HepG2 (cell line): ENCODE data around the gene GNAI2. TPM values are rescaled to one million over a fixed set of nuclear protein-coding genes. Genes with fewer than 3 reads are reported as not detected.

ENCODE experiments used
- FOXA3 ChIP-seq: IDR thresholded peaks from 2 replicates; pipeline ENCODE4 v1.6.1; 2016; ENCODE audit warnings: missing genetic modification reagents, missing compliant biosample characterization
- HMG20A ChIP-seq: IDR thresholded peaks from 2 replicates; pipeline ENCODE4 v1.6.1; 2016; ENCODE audit warnings: borderline replicate concordance
- MXD4 ChIP-seq: IDR thresholded peaks from 2 replicates; pipeline ENCODE4 v1.6.1; 2016; ENCODE audit warnings: mild to moderate bottlenecking, missing biosample characterization, missing genetic modification reagents
- RAD51 ChIP-seq: fragments of 450-650 bp; IDR thresholded peaks from 2 replicates; pipeline ENCODE4 v1.6.1; 2016; ENCODE audit warnings: borderline replicate concordance
- ZFAT ChIP-seq: sonication (generic); formaldehyde crosslinking; conservative IDR thresholded peaks from 2 replicates; pipeline ENCODE4 v1.8.1; 2023; ENCODE audit warnings: missing genetic modification reagents, inconsistent platforms
- ZNF292 ChIP-seq: sonication (generic); formaldehyde crosslinking; IDR thresholded peaks from 2 replicates; pipeline ENCODE4 v1.8.1; 2022; ENCODE audit warnings: mild to moderate bottlenecking, low read depth, missing genetic modification reagents, borderline replicate concordance
- ZNF451 ChIP-seq: sonication (generic); formaldehyde crosslinking; IDR thresholded peaks from 2 replicates; pipeline ENCODE4 v1.5.0; 2020; ENCODE audit warnings: mild to moderate bottlenecking, missing genetic modification reagents
- polyA plus RNA-seq, 8 experiments: library from polyadenylated mRNA; depleted of rRNA in 3 of 8; stranded (reverse) in 7 of 8; unstranded in 1 of 8; fragments of >200 nt; fragmentation: Illumina TruSeq in 4 of 8; extraction: Trizol in 4 of 8; gene quantifications; 2 replicates each; pipeline versions ENCODE4 v1.2.1 to v1.2.3, GENCODE V29; 2011 to 2016; ENCODE audit warnings: low read depth in 4 of 8, missing spikeins in 1 of 8, mixed read lengths in 1 of 8; ENCODE audit not compliant: insufficient read depth in 1 of 8
- total RNA-seq, 5 experiments: library from RNA; depleted of rRNA; stranded (reverse); fragments of >200 nt; fragmentation: Illumina TruSeq; extraction: Trizol; gene quantifications; 2 replicates each; pipeline ENCODE4 v1.2.3, GENCODE V29; 2016; ENCODE audit warnings: low read depth in 1 of 5
- TF ChIP-seq, protein P1 (sequence below): sonication (generic); formaldehyde crosslinking; IDR thresholded peaks from 2 replicates; pipeline ENCODE4 v1.5.0; 2020; ENCODE audit warnings: missing genetic modification reagents
- TF ChIP-seq, protein P2 (sequence below): sonication (generic); formaldehyde crosslinking; IDR thresholded peaks from 2 replicates; pipeline ENCODE4 v1.4.0; 2020; ENCODE audit warnings: mild to moderate bottlenecking, missing genetic modification reagents
- TF ChIP-seq, protein P3 (sequence below): IDR thresholded peaks from 2 replicates; pipeline ENCODE4 v1.6.1; 2016
- TF ChIP-seq, protein P4 (sequence below): fragments of 450-650 bp; IDR thresholded peaks from 2 replicates; pipeline ENCODE4 v1.6.1; 2016
- TF ChIP-seq, protein P5 (sequence below): sonication (generic); formaldehyde crosslinking; IDR thresholded peaks from 2 replicates; pipeline ENCODE4 v1.4.0; 2020; ENCODE audit warnings: mild to moderate bottlenecking, missing genetic modification reagents

The GNAI2 gene
- total and polyA plus RNA-seq, 2 of the 13 experiments (the other 11 are each of a cell fraction or from before 2014, with no cell fraction given) = 51.1 to 66.2 TPM

DNA sequence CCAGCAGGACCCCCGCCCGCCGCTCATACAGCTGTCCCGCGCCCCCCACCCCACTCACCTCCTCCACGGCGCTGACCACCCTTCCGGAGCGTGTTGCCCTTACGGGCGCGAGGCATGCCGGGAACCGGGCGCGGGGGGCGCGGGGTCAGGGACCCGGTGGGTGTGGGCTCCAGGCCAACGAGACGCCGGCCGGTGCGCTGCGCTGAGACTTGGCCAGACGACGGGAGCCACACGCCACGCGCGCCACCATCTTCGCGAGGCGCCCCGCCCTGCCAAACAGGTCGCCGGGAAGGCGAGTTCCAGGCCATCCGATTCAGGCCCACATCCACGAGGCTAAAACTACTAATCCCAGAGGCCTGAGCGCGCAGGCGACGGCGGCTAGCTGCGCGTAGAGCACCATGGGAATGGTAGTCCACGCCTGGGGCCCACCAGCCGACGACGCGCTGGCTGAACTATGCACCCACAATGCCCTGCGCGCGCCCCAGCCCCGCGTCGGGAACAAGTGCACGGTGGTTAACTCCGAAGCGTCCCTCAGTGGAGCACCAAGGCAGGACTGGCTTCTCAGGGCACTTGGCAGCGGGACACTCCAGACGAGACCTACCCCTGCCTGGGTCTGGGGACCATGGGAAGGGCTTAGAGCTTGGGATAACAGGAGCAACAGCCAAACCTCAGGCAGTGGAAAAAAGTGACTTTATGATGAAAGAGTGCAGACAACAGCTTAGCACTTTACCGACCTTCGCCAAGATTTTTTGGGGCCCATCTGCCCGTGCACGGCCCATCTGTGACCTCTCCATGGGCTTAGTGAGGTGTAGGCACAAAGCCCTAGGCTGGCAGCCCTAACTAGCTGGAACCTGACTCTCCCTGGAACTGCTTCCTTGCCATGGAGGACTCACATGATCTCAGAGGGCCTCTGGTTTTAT is 56.4 kb downstream of the GNAI2 start, which contains the start of gene IFRD2 (continued):
- TF ChIP-seq, protein P1, sequence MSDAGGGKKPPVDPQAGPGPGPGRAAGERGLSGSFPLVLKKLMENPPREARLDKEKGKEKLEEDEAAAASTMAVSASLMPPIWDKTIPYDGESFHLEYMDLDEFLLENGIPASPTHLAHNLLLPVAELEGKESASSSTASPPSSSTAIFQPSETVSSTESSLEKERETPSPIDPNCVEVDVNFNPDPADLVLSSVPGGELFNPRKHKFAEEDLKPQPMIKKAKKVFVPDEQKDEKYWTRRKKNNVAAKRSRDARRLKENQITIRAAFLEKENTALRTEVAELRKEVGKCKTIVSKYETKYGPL (CRISPR knock-in tag) = no peak
- TF ChIP-seq, protein P2, sequence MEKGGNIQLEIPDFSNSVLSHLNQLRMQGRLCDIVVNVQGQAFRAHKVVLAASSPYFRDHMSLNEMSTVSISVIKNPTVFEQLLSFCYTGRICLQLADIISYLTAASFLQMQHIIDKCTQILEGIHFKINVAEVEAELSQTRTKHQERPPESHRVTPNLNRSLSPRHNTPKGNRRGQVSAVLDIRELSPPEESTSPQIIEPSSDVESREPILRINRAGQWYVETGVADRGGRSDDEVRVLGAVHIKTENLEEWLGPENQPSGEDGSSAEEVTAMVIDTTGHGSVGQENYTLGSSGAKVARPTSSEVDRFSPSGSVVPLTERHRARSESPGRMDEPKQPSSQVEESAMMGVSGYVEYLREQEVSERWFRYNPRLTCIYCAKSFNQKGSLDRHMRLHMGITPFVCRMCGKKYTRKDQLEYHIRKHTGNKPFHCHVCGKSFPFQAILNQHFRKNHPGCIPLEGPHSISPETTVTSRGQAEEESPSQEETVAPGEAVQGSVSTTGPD (CRISPR knock-in tag) = no peak
- TF ChIP-seq ZFAT (no peak), ZNF451 (CRISPR knock-in tag) (no peak), RAD51 (no peak), ZNF292 (CRISPR knock-in tag) (no peak), HMG20A (no peak), MXD4 (CRISPR knock-in tag) (peak; percentile 84), FOXA3 (peak; percentile 65; the same call in 1 of the 2 replicates)
- TF ChIP-seq, protein P3, sequence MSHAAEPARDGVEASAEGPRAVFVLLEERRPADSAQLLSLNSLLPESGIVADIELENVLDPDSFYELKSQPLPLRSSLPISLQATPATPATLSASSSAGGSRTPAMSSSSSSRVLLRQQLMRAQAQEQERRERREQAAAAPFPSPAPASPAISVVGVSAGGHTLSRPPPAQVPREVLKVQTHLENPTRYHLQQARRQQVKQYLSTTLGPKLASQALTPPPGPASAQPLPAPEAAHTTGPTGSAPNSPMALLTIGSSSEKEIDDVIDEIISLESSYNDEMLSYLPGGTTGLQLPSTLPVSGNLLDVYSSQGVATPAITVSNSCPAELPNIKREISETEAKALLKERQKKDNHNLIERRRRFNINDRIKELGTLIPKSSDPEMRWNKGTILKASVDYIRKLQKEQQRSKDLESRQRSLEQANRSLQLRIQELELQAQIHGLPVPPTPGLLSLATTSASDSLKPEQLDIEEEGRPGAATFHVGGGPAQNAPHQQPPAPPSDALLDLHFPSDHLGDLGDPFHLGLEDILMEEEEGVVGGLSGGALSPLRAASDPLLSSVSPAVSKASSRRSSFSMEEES = peak; percentile 19; the same call in 1 of the 2 replicates
- TF ChIP-seq, protein P4, sequence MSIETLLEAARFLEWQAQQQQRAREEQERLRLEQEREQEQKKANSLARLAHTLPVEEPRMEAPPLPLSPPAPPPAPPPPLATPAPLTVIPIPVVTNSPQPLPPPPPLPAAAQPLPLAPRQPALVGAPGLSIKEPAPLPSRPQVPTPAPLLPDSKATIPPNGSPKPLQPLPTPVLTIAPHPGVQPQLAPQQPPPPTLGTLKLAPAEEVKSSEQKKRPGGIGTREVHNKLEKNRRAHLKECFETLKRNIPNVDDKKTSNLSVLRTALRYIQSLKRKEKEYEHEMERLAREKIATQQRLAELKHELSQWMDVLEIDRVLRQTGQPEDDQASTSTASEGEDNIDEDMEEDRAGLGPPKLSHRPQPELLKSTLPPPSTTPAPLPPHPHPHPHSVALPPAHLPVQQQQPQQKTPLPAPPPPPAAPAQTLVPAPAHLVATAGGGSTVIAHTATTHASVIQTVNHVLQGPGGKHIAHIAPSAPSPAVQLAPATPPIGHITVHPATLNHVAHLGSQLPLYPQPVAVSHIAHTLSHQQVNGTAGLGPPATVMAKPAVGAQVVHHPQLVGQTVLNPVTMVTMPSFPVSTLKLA = peak; percentile 74
- TF ChIP-seq, protein P5, sequence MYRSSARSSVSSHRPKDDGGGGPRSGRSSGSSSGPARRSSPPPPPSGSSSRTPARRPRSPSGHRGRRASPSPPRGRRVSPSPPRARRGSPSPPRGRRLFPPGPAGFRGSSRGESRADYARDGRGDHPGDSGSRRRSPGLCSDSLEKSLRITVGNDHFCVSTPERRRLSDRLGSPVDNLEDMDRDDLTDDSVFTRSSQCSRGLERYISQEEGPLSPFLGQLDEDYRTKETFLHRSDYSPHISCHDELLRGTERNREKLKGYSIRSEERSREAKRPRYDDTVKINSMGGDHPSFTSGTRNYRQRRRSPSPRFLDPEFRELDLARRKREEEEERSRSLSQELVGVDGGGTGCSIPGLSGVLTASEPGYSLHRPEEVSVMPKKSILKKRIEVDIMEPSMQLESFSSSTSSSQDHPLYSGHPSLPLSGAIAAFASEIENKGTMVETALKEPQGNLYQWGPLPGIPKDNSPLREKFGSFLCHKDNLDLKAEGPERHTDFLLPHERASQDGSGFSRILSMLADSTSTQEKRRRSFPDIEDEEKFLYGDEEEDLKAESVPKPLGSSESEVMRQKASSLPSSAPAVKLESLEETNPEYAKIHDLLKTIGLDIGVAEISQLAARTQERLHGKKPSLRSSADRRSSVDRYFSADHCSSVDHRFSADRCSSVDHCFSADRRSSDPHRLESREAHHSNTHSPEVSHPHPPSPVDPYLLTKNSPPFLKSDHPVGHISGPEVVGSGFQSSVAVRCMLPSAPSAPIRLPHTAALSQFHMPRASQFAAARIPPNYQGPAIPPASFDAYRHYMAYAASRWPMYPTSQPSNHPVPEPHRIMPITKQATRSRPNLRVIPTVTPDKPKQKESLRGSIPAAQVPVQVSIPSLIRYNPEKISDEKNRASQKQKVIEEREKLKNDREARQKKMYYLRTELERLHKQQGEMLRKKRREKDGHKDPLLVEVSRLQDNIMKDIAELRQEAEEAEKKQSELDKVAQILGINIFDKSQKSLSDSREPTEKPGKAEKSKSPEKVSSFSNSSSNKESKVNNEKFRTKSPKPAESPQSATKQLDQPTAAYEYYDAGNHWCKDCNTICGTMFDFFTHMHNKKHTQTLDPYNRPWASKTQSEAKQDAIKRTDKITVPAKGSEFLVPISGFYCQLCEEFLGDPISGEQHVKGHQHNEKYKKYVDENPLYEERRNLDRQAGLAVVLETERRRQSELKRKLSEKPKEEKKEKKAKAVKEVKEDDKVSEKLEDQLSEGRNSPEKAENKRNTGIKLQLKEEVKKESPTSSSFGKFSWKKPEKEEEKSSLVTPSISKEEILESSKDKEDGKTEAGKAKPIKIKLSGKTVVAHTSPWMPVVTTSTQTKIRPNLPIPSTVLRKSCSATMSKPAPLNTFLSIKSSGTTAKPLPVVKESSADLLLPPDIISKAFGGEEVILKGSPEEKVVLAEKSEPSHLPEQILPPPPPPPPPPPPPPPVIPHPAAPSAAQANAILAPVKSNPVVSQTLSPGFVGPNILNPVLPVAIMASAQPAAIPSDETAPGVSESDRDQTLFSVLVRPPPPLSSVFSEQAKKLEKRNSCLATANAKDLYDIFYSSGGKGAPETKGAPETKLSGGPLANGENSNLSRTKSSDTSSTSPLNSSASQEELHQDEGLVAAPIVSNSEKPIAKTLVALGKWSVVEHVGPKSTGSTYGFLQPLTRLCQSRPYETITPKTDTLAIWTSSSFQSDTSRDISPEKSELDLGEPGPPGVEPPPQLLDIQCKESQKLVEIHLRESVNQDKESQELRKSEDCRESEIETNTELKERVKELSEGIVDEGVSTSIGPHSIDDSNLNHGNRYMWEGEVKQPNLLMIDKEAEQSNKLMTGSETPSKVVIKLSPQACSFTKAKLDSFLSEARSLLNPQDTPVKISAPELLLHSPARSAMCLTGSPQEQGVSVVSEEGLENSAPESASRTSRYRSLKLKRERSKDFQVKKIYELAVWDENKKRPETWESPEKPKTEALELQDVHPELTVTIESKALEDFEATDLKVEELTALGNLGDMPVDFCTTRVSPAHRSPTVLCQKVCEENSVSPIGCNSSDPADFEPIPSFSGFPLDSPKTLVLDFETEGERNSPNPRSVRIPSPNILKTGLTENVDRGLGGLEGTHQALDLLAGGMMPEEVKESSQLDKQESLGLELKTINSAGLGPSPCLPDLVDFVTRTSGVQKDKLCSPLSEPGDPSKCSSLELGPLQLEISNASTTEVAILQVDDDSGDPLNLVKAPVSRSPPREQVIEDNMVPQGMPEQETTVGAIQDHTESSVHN = no peak
